Astrocyte of the cerebellum (primary cell): ENCODE measurements around the gene NEK11.
A peak's percentile ranks its signal among the peaks of the same experiment; 100 is the strongest.

Experiments
- DNase-seq: peaks from one replicate; pipeline ENCODE4 v3.0.0-alpha.2; 2011; ENCODE audit warnings: low read depth
- H3K4me3 ChIP-seq: 2 replicates; pipeline ENCODE4 v1.5.1; 2011; ENCODE audit warnings: mild to moderate bottlenecking, low read depth, low read length, moderate library complexity
- in situ Hi-C: cut with HindIII; loops from 2 replicates; pipeline ENCODE4 v1.10.0; 2017; ENCODE audit warnings: low sequenced_read_pairs
- TF ChIP-seq, protein P1 (sequence below): IDR thresholded peaks from 2 replicates; pipeline ENCODE4 v1.5.1; 2012; ENCODE audit warnings: low read length, low read depth, moderate library complexity, mild to moderate bottlenecking; ENCODE audit errors: missing control alignments

The NEK11 gene

DNA sequence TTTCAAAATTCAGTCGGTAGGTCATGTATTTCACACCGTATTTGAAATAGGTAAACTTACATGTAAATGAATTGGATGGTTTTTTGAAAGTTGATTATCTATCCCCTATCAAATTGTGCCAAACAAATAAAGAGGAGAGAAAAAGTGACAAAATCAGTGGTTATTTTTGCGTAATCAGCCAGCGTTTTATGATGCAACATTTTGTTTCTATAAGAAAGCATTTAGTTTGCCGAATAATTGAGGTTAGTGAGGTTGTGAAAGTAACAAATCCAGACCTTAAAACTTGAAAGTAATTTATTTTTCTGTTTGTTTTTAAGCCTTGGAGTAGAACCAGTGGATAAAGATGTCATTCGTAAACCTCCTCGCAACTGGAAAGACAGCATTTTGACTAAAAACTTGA is 29.4 kb upstream of the NEK11 start:
- in situ Hi-C loops = no loop called here
- no peak for DNase-seq
- TF ChIP-seq, protein P1, sequence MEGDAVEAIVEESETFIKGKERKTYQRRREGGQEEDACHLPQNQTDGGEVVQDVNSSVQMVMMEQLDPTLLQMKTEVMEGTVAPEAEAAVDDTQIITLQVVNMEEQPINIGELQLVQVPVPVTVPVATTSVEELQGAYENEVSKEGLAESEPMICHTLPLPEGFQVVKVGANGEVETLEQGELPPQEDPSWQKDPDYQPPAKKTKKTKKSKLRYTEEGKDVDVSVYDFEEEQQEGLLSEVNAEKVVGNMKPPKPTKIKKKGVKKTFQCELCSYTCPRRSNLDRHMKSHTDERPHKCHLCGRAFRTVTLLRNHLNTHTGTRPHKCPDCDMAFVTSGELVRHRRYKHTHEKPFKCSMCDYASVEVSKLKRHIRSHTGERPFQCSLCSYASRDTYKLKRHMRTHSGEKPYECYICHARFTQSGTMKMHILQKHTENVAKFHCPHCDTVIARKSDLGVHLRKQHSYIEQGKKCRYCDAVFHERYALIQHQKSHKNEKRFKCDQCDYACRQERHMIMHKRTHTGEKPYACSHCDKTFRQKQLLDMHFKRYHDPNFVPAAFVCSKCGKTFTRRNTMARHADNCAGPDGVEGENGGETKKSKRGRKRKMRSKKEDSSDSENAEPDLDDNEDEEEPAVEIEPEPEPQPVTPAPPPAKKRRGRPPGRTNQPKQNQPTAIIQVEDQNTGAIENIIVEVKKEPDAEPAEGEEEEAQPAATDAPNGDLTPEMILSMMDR = no peak
- H3K4me3 ChIP-seq = no peak overlapping the region

DNA sequence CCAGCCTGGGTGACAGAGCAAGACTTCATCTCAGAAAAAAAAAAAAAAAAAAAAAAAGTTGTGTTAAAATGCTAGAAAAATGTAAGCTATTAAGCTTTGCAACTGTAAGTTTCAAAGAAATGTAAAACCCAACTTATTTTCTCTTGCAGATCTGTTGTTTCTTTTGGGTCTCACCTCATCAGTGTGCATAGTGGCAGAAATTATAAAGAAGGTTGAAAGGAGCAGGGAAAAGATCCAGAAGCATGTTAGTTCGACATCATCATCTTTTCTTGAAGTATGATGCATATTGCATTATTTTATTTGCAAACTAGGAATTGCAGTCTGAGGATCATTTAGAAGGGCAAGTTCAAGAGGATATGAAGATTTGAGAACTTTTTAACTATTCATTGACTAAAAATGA is 25.6 kb upstream of the NEK11 start:
- DNase-seq = no peak
- H3K4me3 ChIP-seq = no peak overlapping the region
- in situ Hi-C loops = no loop called here
- TF ChIP-seq, protein P1 = no peak

DNA sequence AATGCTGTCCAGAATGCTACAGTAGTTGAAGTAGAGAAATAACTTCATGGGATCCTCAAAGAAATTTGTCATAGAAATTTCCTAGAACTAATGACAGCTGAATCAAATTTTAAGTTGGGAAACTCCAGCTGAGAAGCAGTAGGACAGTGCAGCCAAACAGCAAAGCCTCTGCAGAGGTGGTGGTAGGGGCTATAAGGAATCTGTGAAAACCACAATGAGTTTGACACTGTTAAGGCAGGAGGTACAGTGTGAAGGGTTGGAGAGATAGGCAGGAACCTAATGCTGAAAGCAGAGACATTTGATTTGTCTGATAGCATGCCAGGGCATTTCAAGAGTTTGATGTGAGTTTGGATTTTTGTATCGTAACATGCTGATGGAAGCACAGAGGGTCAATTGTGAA is 22.1 kb upstream of the NEK11 start:
- H3K4me3 ChIP-seq = no peak overlapping the region
- in situ Hi-C loops = no loop called here
- TF ChIP-seq, protein P1 = no peak
- no peak for DNase-seq

DNA sequence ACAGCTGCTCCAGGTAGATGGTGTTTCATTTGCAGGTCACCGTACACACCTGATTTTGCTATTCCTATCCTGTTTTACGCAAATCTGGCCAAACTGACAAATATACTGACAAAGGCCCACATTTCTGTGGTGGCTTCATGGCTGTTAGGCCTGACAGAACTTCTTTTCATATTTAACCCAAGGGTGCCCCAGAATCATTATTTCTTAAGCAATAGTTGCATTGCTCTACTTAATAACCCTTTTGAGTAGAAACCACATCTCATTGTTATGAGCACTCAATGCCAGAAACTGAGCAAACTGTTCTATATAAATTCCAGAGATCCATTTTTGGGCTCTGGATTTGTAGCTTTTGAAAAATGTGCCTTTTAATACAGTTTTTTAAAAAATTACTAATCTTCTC is 19.4 kb upstream of the NEK11 start:
- no peak overlapping the region for H3K4me3 ChIP-seq
- DNase-seq = peak; percentile 68

DNA sequence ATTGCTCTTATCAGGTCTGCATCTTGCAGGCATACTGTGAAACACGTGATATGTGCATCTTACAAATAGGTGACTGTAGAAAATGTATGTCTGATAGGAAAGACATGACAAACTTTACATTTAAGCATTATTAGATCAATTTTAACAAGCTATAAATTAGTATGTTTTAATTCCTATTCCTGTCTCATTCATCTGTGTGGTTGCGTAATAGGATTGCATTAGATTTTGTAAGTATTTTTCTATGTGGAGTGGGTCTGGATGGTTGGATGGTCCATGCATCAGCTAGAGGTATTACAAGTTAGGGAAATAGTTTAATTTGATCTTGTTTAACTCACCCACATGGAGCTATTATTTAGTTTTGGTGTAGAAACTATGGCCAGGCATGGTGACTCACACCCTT is 18.9 kb upstream of the NEK11 start:
- no peak for DNase-seq
- in situ Hi-C loops = no loop called here

More for the DNA sequence above, 19.4 kb upstream of the NEK11 start:
- TF ChIP-seq, protein P1 = no peak
- in situ Hi-C loops = no loop called here

DNA sequence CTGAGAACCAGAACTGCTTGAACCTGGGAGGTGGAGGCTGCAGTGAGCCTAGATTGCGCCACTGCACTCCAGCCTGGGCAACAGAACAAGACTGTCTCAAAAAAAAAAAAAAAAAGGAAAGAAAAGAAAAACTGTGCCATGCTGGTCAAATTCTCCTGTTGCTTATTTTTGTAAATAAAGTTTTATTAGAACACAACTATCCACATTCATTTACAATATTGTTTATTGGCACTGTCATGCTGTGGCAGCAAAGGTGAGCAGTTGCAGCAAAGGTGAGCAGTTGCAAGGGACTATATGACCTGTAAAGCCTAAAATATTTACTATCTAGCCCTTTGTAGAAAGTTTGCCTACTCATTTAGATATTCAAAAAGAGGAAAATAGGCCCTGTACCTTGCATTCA is 18.4 kb upstream of the NEK11 start:
- in situ Hi-C loops = no loop called here
- H3K4me3 ChIP-seq = no peak overlapping the region
- TF ChIP-seq, protein P1 = no peak
- no peak for DNase-seq

More for the DNA sequence above, 18.9 kb upstream of the NEK11 start:
- no peak overlapping the region for H3K4me3 ChIP-seq
- TF ChIP-seq, protein P1 = no peak

DNA sequence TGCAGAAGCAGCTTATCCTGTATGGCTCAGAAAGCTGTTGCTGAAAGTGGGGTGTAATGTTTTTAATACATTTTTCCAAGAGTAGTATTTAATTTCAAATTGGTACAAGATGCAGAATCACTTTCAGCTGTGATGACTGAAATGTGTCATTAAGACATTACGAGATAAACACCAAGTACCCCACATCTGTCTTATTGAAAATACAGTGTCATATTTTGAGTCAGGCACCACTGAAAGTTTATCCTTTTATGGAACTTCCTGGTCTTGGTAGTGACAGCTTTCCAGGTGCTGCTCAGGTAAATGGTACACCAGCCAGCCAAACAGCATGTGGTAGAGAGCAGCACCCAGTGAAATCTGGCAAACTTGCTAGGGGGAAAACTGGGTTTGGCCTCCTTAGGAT is 17.0 kb upstream of the NEK11 start:
- TF ChIP-seq, protein P1 = no peak
- in situ Hi-C loops = no loop called here
- H3K4me3 ChIP-seq = no peak overlapping the region
- DNase-seq = no peak
